Activated naive CD4-positive, alpha-beta T cell treated with anti-CD3 and anti-CD28 coated beads, Interleukin-2, amount 50 U/mL, for 16 hours (primary cell): ENCODE measurements around the gene CMKLR1.

Experiments used
- DNase-seq: peaks from one replicate; pipeline ENCODE4 v3.0.0-alpha.2; 2020

Gene CMKLR1

GRCh38 chr12:108338915-108339657, at the start of gene CMKLR1:
Gene CMKLR1, minus strand, starts transcription at chr12:108339311. Its CDS starts 45,720 bp downstream, at chr12:108293591.
- no peak for DNase-seq

GRCh38 chr12:108387771-108388170, 48.7 kb upstream of the CMKLR1 start:
- no peak for DNase-seq

- DNase-seq = no peak
Measured at GRCh38 chr12:108386709-108387360, 47.7 kb upstream of the CMKLR1 start.

- no peak for DNase-seq
Measured at GRCh38 chr12:108382437-108382801, 43.3 kb upstream of the CMKLR1 start.

- no peak for DNase-seq
Measured at GRCh38 chr12:108381787-108382436, 42.8 kb upstream of the CMKLR1 start.

- DNase-seq = no peak
Measured at GRCh38 chr12:108380382-108380781, 41.3 kb upstream of the CMKLR1 start.

- DNase-seq = no peak
Measured at GRCh38 chr12:108379823-108380222, 40.7 kb upstream of the CMKLR1 start.

- DNase-seq = no peak
Measured at GRCh38 chr12:108378926-108379325, 39.8 kb upstream of the CMKLR1 start.

GRCh38 chr12:108377260-108377659, 38.1 kb upstream of the CMKLR1 start:
- no peak for DNase-seq

- no peak for DNase-seq
Measured at GRCh38 chr12:108375986-108376663, 37.0 kb upstream of the CMKLR1 start.

- DNase-seq = no peak
Measured at GRCh38 chr12:108374596-108375320, 35.6 kb upstream of the CMKLR1 start.

- no peak for DNase-seq
Measured at GRCh38 chr12:108373111-108373510, 34.0 kb upstream of the CMKLR1 start.

GRCh38 chr12:108371801-108372344, 32.8 kb upstream of the CMKLR1 start:
- DNase-seq = no peak

- no peak for DNase-seq
Measured at GRCh38 chr12:108370415-108370814, 31.3 kb upstream of the CMKLR1 start.

GRCh38 chr12:108369736-108370396, 30.8 kb upstream of the CMKLR1 start:
- no peak for DNase-seq

- DNase-seq = no peak
Measured at GRCh38 chr12:108368089-108368488, 29.0 kb upstream of the CMKLR1 start.

GRCh38 chr12:108367436-108367835, 28.3 kb upstream of the CMKLR1 start:
- no peak for DNase-seq

GRCh38 chr12:108365324-108365723, 26.2 kb upstream of the CMKLR1 start:
- no peak for DNase-seq

- DNase-seq = no peak
Measured at GRCh38 chr12:108364879-108365278, 25.8 kb upstream of the CMKLR1 start.

- no peak for DNase-seq
Measured at GRCh38 chr12:108363565-108363964, 24.5 kb upstream of the CMKLR1 start.

GRCh38 chr12:108363165-108363564, 24.1 kb upstream of the CMKLR1 start:
- DNase-seq = no peak

- DNase-seq = no peak
Measured at GRCh38 chr12:108361606-108362005, 22.5 kb upstream of the CMKLR1 start.
